Fibroblast of peridontal ligament (primary cell): Measurements from ENCODE around the gene MPG.
"Not testable (repeated sequence)": the region's sequence is repeated elsewhere in the genome, so short reads cannot be mapped to it uniquely, and the experiment has no call there.

Experiments used
- DNase-seq: peaks from one replicate; pipeline ENCODE4 v3.0.0-alpha.2; 2010; ENCODE audit errors: extremely low read depth

Gene MPG

GRCh38 chr16:112153-112840, 34.3 kb downstream of the MPG start:
- no peak for DNase-seq

- DNase-seq, result no peak
Observed at GRCh38 chr16:114327-114726, 36.3 kb downstream of the MPG start.

DNA sequence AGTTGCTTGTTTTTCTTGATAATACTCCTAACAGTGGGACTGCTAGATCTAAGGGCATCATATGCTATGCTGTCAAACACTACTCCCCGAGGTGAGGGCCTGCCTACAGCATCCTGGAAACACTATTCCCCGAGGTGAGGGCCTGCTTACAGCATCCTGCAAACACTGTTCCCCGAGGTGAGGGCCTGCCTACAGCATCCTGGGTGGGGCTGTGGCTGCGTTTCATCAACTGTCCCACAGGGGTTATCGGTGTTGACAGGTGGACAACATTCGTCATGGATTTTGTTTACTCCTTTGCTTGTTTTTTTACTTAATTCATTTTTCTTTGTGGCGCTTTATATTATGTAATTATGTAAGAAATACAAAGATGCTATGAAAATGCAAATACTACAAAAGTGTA, 38.0 kb downstream of the MPG start:
- DNase-seq, result no peak

DNA sequence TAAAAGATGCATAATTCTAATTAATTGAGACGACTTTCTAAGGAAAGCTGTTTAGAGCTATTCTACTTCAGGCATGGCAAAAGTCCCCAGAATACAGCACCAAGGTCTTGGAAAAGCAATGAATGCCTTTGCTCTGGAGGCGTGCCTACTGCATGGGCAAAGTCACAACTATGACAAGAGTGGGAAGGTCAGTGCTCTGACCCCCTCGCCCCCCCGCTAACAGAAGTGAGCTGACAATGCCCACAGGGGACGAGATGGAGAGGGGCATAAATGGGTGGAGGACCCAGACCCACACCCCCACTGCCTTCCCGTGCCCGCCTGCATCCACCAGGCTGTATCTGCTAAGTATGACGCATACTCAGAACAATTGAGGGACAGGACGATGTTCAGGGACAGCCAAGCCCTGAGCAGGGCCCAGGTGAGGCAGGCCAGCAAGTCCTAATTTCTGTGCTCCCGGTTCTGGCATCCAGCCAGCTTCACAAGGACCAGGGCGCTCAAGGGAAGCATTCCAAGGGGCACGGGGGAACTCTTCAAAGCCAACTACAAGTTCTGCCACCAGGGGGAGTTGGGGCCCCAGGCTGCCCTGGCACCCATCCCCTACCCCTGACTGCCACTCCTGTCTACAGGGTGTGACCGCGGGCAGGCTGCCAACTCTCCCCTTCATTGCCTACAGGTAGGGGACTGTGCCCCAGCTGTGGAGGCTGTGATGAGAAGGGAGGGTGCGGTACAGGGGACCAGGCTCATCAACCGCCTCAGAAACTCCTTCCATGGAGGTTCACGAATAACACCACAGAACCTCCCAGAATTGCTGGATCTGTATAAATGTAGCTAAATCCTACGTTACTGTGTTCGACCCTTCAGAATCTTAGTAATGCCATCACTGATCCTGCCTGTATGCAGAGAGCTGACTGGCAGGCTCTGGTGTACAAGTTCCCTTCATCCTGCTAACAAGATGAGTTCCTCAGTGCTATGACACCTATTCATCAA, 39.6 kb downstream of the MPG start:
- peak; percentile 19 for DNase-seq

- no peak for DNase-seq
Observed at GRCh38 chr16:118857-119256, 40.8 kb downstream of the MPG start.

DNA sequence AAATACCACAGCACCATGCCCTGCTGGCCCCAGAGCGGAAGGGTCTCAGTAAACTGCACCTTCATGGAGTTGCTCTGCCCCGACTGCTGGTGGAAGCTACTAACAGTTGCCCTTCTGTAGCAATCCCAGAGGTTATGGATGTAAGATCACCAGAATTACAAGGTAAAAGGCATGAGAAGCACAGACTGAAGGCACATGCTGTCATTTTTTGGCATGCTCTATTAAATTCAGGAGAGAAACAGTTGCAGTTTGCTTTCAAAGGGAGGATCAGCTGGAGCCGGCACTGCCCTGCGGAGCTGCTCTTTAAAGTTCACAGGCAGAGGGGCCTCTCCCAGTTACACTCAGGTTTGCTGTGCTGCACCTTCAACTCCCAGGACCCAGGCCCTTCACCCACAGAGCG, 41.3 kb downstream of the MPG start:
- no peak for DNase-seq

DNA sequence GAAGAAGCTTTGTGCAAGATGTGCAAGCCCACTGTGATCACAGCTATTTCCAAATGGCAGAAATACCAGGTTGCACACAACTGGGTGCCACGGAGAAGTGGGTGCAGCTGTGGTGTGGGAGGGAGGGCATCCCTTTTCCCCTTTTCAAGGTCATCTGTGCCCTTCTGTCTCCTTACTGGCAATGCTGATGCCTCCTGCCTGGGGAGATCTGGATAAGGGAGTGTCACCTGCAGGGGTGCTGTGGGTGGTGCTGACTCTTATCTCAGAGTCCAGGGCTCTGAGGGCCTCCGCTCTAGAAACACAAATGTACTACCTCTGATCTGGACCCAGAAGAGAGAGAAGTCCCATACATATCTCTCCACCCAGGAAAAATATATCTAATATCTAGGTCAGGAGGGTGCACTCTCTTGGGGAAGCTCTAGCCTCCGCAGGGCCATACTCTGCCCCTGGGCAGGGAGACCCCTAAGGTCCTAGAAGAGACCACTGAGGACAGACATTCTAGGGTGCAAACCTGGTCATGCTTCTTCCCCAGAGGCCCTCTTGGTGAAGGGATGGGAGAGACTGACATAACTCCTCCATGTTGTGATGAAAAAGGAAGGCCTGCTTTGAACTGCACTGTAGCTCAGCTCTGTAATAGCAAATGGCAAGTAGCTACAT, 41.9 kb downstream of the MPG start:
- DNase-seq, result no peak

DNA sequence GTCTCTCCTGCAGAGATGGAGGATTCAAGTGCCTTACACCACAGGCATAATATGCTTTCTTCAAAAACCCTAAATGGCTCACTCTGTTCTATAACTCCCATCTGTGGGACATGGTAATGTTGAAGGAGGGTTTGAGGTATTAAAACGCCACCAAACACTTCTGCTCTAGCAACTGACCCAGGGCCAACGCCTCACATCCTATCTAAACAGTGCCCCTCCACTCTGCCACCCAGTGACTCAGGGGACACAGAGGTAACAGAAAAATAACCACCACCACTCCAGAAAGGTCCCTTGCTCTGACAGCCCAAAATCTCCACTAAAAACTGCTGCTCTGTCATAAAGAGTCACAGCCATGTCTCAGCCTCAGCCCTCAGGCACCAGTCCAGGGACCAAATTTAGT, 42.7 kb downstream of the MPG start:
- DNase-seq, result no peak

GRCh38 chr16:122361-122760, 44.3 kb downstream of the MPG start:
- no peak for DNase-seq

- DNase-seq, result not testable (repeated sequence)
Observed at GRCh38 chr16:123558-124350, 45.7 kb downstream of the MPG start.

DNA sequence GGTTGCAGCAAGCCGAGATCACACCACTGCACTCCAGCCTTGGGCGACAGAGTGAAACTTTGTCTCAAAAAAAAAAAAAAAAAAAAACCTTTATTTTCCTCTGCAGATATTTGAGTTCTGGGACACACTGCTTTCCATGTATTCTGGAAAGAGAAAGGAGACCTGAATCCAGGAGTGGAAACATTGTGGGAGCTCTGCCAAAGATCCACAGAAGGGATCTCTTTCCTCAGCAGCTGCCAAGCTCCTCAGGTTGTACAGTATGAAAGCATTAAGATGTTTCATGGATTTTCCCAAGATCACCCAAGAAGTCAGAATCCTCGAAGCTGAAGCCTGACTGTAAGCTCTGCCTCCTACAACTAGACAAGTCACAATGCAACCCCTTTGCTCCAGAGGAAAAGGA, 47.0 kb downstream of the MPG start:
- no peak for DNase-seq

GRCh38 chr16:129075-129474, 51.0 kb downstream of the MPG start:
- DNase-seq, result no peak

DNA sequence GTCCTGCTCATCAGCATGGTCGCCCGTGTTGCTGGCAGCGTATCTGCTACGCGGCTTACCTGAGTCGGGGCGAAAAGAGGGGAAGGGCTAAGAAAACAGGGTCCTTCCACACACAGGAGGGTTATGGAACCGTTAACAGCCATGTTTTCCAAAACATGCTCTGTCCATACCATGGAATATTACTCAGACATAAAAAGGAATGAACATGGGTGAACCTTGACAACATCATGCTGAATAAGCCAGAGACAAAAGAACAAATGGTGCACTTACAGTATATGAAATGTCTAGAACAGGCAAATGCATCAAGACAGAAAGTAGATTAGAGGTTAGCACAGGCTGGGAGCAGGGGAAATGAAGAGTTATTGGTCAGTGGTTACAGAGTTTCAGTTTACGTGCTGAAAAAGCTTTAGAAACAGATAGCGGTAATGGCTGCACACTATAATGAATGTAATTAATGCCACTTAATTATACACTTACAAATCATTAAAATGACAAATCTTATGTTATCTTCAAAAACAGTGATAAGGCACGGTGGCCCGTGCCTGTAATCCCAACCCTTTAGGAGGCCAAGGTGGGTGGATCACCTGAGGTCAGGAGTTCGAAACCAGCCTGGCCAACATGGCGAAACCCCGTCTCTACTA, 52.6 kb downstream of the MPG start:
- DNase-seq, result no peak

GRCh38 chr16:132120-132519, 54.1 kb downstream of the MPG start:
- DNase-seq, result no peak

GRCh38 chr16:133716-134115, 55.7 kb downstream of the MPG start:
- DNase-seq, result no peak
